Cardiac septum (tissue), 1 donor: ENCODE results near the gene ZNF148. TPM values are rescaled to one million over a fixed set of nuclear protein-coding genes. Genes with fewer than 3 reads are reported as not detected.
"Not testable (repeated sequence)": the region's sequence is repeated elsewhere in the genome, so short reads cannot be mapped to it uniquely, and the experiment has no call there.

Experiments used
- DNase-seq: peaks from one replicate; pipeline ENCODE4 v3.0.0-alpha.2; 2020; ENCODE audit warnings: low spot score
- intact Hi-C: fragments of 100-400 bp; cut with DNase I; formaldehyde crosslinking; loops from one replicate; pipeline ENCODE4 v1.14.0; 2022
- long read RNA-seq: library from polyadenylated mRNA; unstranded; transcript quantifications from one replicate; pipeline ENCODE4 v2.0.0, GENCODE V29; 2021
- total RNA-seq: library from RNA; stranded (reverse); fragmentation: NEBNext Ultra II Directional; extraction: Animal tissue kit (Norgen Biotek cat#: 25700); gene quantifications from one replicate; pipeline ENCODE4 v1.2.1, GENCODE V29; 2021
- donor health status: DM: no; HTN: no; CAD: no.

Gene ZNF148, protein sequence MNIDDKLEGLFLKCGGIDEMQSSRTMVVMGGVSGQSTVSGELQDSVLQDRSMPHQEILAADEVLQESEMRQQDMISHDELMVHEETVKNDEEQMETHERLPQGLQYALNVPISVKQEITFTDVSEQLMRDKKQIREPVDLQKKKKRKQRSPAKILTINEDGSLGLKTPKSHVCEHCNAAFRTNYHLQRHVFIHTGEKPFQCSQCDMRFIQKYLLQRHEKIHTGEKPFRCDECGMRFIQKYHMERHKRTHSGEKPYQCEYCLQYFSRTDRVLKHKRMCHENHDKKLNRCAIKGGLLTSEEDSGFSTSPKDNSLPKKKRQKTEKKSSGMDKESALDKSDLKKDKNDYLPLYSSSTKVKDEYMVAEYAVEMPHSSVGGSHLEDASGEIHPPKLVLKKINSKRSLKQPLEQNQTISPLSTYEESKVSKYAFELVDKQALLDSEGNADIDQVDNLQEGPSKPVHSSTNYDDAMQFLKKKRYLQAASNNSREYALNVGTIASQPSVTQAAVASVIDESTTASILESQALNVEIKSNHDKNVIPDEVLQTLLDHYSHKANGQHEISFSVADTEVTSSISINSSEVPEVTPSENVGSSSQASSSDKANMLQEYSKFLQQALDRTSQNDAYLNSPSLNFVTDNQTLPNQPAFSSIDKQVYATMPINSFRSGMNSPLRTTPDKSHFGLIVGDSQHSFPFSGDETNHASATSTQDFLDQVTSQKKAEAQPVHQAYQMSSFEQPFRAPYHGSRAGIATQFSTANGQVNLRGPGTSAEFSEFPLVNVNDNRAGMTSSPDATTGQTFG
- 44.2 TPM for total RNA-seq
- long read RNA-seq, full-length matches to known transcripts = 20 of 48 reads
- long read RNA-seq, partial matches to known transcripts = 1 of 48 reads
- long read RNA-seq, other reads (novel, unspliced or antisense) = 27 of 48 reads

DNA sequence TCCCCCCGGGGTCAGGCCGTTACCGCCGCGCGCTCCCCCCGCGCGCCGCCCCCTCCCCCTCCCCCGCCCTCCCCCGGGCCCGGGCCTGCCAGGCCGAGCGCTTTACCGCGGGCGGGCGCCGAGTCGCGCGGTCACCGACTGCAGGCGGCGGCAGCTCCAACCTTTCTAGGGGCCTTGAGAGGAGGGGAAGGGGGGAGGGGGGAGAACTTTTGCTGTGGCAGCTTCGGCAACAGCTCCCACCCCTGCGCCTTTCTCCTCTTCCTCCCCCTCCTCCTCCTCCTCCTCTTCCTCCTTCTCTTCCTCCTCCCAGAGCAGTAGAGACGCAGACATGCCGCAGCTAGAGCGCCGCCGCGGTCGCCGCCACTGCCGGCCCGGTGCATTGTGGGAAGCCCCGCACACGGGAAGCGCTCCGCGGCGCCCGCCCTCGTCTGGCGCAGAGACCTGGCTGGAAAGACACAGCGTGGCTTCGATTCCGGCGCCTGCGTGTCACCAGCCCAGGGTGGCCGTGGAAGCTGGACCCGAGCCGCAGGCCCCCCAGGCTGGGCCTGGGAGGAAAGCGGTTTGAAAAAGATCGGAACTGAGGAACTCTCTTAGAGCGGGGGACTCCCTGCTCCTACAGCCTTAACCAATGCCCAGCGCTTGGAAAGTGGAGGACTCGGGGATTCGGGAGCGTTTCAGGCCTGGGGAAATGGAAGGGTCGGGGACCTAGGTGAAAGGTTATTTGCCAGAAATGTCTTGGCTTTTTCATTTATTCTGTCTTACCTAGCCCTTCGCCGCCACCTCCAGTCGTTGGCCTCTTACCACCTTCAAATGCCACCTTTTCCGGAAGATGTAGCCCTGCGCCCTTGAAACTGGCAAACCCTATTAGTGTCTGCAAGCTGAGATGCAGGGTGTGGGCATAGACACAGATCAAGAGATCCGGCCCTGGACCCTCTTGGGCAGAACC is at the start of gene ZNF148:
Gene ZNF148 (minus strand): TSS at position 330 of the 946 bp plus-strand sequence. CDS start 61,685 bp downstream, outside the sequence.
- intact Hi-C loops = loop anchor here (2.0 to 10.0 kb wide), 3 partner anchors 18 to 380 kb away; partner anchors contain the start of gene HEG1
- peak; percentile 98 for DNase-seq

DNA sequence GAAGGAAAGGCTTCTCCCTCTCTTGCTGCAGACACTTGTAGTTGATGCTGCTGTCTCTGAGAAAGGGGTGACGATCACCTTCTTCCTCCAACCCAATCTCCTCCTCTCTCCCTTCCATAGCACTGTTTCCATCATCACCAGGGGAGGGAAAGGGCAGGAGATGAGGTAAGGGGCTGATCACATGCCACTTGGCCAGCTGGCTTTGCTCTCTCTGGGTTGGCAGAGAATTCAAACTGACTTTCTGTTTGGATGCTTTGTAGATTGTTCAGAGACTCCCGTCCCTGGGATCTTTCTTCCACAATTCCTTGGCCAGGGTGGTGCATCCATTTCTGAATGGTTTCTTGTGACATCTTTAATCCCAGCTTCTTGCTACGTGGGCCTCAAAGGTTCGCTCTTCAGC is 43.2 kb upstream of the ZNF148 start:
- intact Hi-C loops = no loop called here
- no peak for DNase-seq

DNA sequence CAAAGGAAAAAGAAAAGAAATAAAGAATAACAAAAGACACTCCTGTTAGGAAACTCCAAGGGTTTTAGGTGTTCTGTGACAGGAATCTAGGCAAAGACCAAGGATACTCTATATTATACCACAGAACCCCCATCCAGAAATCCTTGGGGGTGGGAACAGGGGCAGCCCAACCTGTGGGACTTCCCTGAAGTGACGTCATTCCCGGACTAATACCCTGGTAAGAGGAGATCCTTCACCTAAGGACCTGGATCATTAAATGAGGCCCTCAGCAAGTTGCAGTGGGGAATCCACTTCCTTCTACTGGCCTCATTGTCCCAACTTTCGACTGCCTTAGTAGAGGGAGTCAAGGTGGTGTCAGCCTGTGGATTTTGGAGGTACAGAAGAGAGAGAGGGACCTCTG is 41.1 kb upstream of the ZNF148 start:
- intact Hi-C loops = no loop called here
- peak; percentile 29 for DNase-seq

DNA sequence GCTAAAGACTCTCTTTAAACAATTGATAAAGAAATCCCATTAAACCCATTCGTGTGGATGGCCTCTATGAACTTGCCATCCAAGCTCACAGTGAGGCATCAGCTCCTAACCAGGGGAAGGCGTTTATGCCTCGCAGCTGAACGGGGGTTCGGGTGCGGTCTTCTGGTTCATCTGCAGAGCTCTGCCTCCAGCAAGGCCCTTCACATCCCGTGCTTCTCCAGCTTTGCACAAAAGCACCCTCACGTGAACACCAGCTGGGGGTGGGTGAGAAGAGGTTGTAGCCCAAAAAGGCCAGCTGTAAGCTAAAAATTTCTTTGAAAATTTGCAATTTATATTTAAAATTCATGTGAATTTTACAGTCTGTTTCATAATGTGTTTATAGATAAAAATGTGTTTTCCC is 39.5 kb upstream of the ZNF148 start:
- intact Hi-C loops = no loop called here

DNA sequence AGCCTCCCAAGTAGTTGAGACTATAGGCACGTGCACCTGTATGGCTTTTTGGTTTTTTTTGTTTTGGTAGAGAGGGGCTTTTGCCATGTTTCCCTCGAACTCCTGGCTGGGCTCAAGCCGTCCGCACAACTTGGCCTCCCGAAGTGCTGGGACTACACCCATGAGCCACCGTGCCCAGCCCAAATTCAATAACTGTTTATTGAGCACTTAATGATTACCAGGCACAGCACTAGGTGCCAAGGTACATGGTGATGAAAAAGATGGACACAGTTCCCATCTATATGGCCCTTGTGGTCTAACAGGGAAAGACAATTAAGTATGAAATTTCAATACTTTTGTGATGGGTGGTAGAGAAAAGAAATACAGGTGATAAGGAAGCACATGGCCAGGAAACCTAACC is 35.8 kb upstream of the ZNF148 start:
- DNase-seq = peak; percentile 31
- intact Hi-C loops = no loop called here

More for the DNA sequence above, 39.5 kb upstream of the ZNF148 start:
- DNase-seq = peak; percentile 29

DNA sequence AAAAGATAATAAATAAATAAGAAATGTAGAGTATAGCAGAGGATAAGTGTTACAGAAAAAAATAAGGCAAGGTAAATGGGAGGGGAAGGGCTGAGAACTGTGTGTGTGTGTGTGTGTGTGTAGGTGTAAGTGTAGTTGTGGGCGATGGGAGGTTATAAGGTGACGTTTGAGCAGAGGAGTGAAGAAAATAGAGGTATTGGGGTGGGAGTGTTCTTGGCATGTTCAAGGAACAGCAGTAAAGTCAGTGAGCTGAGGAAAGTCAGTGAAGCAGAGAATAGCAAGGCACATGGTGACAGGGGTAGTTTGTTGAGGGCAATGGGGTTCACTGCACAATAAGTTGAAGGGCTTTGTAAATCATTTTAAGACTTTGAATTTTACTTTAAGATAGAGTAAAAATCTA is 30.9 kb upstream of the ZNF148 start:
- no peak for DNase-seq
- intact Hi-C loops = no loop called here

DNA sequence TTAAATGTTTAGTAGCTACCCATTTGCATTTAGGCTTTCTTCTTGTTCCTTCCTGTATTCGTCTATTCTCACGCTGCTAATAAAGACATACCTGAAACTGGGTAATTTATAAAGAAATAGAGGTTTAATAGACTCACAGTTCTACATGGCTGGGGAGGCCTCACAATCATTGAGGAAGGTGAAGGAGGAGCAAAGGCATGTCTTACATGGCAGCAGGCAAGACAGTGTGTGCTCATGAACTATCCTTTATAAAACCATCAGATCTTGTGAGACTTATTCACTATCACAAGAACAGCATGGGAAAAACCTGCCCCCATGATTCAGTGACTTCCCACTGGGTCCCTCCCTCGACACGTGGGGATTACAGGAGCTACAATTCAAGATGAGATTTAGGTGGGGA is 30.4 kb upstream of the ZNF148 start:
- DNase-seq, intact Hi-C loops: not testable (repeated sequence)

DNA sequence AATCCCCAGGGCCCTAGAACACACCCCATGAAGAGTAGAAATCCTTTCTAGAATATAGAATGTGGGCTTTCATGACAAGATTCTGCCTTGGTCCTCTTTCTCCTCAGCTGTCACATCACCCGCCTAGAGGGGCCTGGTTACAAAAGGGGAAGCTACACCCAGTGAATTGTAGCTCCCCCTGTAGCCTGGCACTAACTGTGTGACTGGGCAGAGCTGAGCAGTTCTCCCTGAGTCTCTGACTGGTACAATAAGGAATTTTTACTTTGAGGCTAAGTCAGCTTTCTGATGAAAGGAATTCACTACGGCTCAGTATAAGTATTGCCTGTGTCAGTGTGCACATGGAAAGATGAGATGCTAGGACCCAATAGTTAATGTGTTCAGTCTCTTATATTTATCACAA is 28.7 kb upstream of the ZNF148 start:
- intact Hi-C loops = no loop called here
- no peak for DNase-seq

DNA sequence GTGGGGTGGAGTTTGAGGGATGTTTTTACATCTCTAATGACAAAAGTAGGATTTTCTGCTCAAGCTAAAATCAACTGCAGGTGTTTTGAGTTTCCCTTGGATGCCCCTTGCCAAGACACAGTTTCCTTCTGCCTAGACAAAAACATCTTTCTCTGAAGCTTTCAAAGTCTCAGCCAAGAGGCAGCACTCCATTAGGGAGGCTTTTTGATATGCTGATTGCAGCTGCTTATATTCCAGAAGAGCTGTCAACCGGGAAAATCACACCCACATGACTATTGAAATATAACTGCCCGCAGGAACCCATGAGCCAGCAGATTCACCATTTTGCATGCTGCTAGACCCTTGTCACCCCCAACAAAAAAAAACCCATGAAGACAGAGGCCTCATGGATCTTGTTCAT is 27.5 kb upstream of the ZNF148 start:
- intact Hi-C loops = no loop called here
- DNase-seq = no peak

DNA sequence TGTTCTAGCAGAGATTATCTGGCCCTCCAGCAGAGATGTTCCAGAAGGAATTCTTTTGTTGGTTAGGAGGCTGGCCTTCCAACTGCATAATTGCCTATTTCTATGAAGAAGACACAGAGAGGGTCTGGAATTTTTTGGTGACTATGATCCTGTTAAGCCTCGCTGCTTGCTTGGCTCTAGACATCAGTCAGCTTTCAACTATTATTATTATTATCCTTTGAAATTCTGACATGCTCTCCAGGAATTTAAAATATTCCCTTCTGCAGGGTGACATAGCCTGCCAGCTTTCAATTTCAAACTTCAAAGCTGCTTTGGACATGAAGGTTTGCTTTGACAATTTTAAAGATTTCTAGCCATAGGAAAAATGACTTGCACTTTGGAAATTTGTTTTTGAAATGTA is 26.3 kb upstream of the ZNF148 start:
- DNase-seq = no peak
- intact Hi-C loops = no loop called here

DNA sequence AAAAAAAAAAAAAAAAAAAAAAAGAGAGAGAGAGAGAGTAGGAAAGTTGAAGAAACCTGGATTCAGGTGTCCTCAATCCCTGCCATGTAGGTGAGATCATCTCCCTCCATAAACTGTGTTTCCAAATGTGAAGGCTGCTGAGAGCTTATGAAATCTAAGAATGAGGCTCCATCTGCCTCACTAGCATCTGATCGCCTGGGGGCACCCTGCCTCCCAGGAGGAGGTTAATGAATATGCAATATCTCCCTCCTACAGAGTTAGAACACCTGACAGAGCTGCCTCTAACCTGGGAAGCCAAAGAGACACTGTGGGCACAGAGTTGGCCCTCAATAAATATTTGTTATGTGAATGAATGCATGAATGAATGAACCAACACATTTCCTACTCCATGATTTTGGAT is 23.8 kb upstream of the ZNF148 start:
- DNase-seq = no peak
- intact Hi-C loops = no loop called here

DNA sequence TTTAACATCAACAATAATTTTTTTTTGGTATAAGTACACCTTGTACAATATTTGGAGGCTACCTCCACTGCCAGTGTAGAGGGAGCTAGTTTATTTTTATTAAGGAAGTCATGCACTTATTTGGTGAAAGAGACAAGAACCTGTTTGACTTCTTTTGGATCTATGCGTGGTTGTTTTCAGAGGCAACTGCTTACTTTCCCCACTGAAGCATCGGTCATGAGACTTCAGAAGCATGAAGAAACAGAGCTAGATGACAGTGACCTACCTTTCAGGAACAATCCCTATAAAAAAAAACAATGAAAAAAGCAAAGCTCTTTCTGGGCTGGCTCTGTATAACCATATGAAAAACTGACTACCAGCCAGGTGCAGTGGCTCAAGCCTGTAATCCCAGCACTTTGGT is 20.0 kb upstream of the ZNF148 start:
- no peak for DNase-seq
- intact Hi-C loops = no loop called here

DNA sequence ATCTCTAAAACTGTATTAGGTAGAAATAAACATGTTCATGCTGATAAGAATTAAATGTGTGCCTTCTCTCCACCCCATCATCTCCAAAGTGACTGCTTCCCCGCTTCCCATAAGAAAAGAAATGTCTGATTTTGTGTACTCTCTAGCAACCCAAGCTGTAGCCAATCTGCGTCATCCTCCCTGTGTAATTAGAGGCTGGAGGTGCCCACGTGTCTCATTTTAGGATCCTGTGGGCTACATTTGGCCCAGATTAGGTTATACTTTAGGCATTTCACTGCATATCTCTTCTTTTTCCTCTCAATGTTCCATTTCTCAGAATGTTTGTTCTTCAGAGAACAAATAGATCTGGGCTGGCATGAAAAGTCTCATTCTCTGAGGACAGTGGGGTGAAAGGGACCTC is 19.3 kb upstream of the ZNF148 start:
- no peak for DNase-seq
- intact Hi-C loops = no loop called here

DNA sequence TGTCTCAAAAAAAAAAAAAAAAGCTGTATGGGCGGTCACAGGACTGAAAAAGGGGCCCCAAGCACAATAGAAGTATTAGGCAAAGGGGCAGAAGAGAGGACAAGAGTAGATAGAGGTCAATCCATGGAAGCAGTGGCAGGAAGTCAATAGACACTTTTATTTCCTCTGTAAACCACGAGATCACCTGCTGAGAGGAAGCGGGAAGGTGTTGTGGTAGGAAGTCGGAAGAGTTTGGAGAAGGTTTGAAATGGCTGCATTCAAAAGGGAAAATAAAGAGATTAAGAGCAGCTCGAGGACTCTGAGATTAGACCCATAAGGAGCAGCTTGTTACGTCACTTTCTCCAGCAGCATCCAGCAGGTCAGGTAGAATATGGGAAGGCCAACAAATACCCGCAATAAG is 14.2 kb upstream of the ZNF148 start:
- DNase-seq = no peak
- intact Hi-C loops = no loop called here

DNA sequence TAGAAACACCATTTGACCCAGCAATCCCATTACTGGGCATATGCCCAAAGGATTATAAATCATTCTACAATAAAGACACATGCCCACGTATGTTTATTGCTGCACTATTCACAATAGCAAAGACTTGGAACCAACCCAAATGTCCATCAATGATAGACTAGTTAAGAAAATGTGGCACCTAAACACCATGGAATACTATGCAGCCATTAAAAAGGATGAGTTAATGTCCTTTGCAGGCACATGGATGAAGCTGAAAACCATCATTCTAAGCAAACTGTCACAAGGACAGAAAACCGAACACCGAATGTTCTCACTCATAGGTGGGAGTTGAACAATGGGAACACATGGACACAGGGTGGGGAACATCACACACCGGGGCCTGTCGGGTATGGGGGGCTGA is 13.2 kb upstream of the ZNF148 start:
- intact Hi-C loops = not testable (repeated sequence)

DNA sequence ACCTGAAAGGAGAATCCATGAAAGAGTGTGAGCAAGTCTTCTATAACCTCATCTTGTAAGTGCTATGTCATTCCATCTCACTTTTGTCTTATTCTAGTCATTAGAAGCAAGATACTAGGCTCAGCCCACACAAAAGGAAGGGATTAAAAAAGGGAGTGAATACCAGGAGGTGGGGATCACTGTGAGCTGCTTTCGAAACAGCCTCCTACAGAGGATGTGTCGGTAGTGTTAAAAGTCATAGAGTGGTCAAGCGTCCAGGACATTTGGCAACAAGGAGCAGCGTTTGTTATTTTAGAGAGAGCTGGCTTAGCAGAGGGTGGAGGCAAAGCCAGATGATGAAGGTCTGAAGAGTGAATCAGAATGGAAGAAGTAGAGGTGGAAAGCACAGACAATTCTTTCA is 11.7 kb upstream of the ZNF148 start:
- no peak for DNase-seq
- intact Hi-C loops = no loop called here

More for the DNA sequence above, 13.2 kb upstream of the ZNF148 start:
- not testable (repeated sequence) for DNase-seq

DNA sequence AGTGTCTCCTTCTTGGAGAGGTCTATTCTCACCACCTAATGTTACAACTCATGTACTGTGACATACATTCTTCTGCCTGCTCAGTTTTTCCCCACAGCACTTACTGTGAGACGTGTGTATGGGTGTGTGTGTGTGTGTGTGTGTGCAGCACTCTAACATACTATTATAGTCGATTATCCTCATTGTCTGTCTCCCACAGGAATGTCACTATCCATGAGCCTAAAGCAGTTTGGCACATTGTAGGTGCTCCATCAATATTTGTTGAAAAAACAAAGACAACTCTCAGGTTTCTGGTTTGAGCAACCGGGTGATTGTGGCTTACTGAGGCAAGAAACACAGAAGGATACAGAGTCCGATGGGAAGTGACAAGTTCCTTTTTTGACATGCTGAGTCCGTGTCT is 8.6 kb upstream of the ZNF148 start:
- intact Hi-C loops = no loop called here
- no peak for DNase-seq

DNA sequence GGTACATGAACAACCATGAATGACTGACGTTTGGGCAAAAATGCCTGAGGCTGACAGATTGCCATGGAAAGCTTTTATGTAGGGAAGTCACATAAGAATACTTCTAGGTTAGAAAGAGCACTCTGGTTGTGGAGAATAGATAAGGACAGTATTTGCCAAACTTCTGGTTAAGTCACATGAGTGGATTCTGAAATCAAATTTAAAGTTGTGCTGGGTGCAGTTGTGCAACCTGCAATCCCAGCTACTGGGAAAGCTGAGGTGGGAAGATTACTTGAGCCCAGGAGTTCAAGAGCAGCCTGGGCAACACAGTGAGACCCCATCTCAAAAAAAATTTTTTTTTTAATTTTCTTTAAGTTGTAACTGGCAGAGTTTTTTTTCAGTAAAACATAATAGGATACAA is 7.2 kb upstream of the ZNF148 start:
- no peak for DNase-seq
- intact Hi-C loops = no loop called here

DNA sequence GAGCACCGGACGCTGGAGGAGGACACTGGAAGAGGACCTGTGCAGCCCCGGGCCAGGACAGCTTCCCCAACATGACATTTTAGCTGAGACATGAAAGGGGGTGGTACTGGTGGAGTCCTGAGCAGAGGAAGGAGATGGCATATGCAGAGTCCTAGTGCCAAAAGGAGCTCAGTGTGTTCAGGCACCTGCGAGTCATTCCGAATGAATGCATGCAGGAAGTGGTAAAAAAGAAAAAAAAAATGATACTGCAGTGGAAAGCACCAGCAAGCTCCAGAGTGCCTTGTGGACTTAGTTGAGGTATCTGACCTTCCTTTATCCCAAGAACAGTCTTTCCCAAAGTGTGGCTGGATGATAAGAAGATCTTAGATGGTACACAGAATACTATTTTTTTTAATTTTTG is 6.6 kb upstream of the ZNF148 start:
- no peak for DNase-seq
- intact Hi-C loops = no loop called here

DNA sequence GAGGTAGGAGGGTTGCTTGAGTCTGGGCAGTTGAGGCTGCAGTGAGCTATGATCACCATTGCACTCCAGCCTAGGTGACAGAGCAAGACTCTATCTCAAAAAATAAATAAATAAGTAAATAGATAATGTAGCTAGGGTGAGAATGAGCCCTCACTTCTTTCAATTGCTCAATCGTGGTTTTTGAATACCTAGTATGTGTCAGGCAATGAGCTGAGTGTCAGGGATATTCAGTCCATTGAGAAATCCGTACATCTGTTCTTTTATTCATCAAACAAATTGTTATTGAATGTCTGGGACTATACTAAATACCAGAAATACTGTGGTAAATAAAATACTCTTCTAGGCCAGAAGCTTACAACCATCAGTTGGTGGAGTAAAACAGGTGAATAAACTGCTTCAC is 6.2 kb upstream of the ZNF148 start:
- intact Hi-C loops = no loop called here
- no peak for DNase-seq
